T-helper 1 cell treated with Interleukin-12 subunit alpha and Interleukin-12 subunit beta and Interleukin-4 antibody, amounts not matched to agents 30 μg/mL and 1 μg/mL, for 36 hours (primary cell): Measurements from ENCODE around the gene TMTC2.

Source experiments
- H3K27ac Mint-ChIP-seq: one replicate; pipeline ENCODE4 v1.8.0; 2021; ENCODE audit warnings: mild to moderate bottlenecking, mixed read lengths
- H3K27me3 Mint-ChIP-seq: one replicate; pipeline ENCODE4 v1.8.0; 2021; ENCODE audit warnings: low read depth, mixed read lengths
- H3K36me3 Mint-ChIP-seq: one replicate; pipeline ENCODE4 v1.8.0; 2021; ENCODE audit warnings: low read depth, mixed read lengths
- H3K4me1 Mint-ChIP-seq: one replicate; pipeline ENCODE4 v1.8.0; 2021; ENCODE audit warnings: low read depth, mixed read lengths
- H3K4me3 Mint-ChIP-seq: one replicate; pipeline ENCODE4 v1.8.0; 2021; ENCODE audit warnings: mild to moderate bottlenecking, moderate library complexity, mixed read lengths
- H3K9me3 Mint-ChIP-seq: one replicate; pipeline ENCODE4 v1.8.0; 2021; ENCODE audit warnings: mixed read lengths

The TMTC2 gene

DNA sequence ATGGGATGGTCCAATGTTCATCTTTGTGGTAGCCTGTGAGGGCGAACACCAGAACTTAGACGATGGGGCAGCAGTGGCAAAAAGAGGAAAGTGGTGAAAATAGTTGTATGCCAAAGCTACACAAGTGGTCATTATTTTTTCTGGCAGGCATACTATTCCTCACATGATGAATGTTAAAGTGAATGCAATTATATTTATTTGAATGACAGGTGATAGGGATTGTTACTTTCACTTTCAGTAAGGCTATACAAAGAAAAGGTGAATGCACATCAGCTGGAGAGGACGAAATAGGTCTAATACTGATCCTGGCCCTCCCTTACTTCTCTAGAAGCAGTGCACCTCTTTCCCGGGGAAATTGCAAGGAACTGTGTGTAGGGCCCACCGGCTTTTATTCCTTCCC lies 470.1 kb downstream of the TMTC2 start:
- Mint-ChIP-seq H3K27ac (no peak overlapping the region), H3K4me1 (no peaks in the 10 kb centered on the region), H3K36me3 (no peaks in the 10 kb centered on the region), H3K4me3 (no peak overlapping the region), H3K27me3 (no peaks in the 10 kb centered on the region), H3K9me3 (no peaks in the 10 kb centered on the region)

DNA sequence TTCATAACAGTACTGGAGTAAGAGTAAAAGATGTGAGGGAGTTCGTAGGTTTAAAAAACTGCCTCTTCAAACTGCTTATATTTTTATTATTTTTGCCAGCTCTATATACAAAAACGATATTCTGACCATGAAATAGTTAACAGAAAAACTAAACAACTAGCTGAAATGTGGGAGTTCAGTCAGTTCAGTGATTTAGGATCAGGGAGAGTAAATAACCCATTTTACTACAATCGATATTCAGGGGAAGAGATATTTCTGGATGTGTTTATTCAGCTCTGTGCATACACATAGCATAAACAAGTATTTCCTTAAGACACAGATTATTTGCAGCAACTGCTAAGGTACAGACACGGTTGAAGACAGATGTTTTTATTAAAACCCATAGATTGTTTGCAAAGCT lies 470.9 kb downstream of the TMTC2 start:
- H3K4me1 Mint-ChIP-seq = no peaks in the 10 kb centered on the region
- H3K36me3 Mint-ChIP-seq = no peaks in the 10 kb centered on the region
- no peaks in the 10 kb centered on the region for H3K9me3 Mint-ChIP-seq
- H3K4me3 Mint-ChIP-seq = no peak overlapping the region
- H3K27me3 Mint-ChIP-seq = no peaks in the 10 kb centered on the region
- no peak overlapping the region for H3K27ac Mint-ChIP-seq

DNA sequence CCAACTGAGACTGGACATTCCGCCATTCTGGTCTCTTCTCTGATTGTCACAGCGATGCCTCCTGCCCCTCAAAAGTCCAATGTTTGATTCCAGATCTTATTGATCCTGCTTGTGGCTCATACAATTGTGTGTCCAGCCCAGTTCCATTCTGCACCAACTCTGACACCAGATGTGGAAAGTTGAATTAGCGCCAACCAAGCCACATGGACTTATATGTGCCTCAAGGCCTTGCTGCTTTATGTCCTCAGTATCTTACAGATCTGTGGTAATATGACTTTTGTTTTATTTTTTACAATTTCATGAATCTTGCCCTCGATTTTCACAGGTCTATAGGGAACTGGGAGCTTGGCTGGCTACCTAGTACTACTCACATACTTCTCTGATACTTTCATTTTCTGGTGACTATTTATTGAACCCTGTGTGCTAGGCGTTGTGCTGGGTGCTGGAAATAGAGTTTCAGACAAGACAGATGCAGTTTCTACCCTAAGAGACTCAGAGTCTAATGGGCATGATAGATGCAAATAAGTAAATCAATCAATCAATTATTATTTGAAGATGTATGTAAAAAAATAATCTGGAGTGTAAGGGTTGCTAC lies 472.0 kb downstream of the TMTC2 start:
- Mint-ChIP-seq H3K4me1 (no peaks in the 10 kb centered on the region), H3K27me3 (no peaks in the 10 kb centered on the region), H3K9me3 (no peaks in the 10 kb centered on the region), H3K36me3 (no peaks in the 10 kb centered on the region), H3K4me3 (no peak overlapping the region), H3K27ac (no peak overlapping the region)

DNA sequence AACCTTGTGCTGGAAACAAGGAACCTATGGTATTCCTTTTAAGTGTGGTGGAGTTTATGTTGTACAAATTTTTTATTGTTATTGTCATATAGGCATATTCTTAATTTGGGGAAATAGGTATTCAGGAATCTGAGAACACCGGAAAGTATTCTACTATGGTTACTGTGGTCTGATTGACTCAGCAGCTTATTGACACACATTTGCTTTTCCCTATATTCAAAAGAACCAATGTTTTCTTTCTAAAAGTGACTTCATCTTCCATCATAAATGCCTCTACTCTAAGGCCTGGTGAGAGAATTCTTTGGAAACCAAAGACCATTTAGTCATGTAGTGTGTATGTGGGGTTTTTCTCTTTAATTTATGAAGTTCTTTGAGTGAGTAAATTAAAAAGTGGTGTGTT lies 474.8 kb downstream of the TMTC2 start:
- Mint-ChIP-seq H3K27me3 (no peaks in the 10 kb centered on the region), H3K27ac (no peak overlapping the region), H3K36me3 (no peaks in the 10 kb centered on the region), H3K9me3 (no peaks in the 10 kb centered on the region), H3K4me1 (no peaks in the 10 kb centered on the region), H3K4me3 (no peak overlapping the region)

DNA sequence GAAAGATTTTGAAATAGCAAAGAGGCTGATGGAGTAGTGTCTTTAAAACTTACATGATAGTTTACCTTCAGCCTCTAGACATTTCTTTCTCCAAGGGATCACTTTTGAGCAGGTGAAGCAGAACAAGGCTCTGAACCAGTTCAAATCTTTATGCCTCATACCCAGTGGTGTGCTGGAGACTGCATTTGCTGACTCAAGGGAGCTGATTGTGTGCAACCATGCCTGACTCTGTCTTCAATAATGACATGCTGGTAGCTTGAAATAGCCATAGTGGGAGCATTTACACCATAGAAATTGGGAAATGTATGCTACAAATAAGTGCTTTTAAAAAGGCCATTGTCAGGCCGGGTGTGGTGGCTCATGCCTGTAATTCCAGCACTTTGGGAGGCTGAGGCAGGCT lies 482.0 kb downstream of the TMTC2 start:
- no peaks in the 10 kb centered on the region for H3K4me1 Mint-ChIP-seq
- no peaks in the 10 kb centered on the region for H3K27me3 Mint-ChIP-seq

DNA sequence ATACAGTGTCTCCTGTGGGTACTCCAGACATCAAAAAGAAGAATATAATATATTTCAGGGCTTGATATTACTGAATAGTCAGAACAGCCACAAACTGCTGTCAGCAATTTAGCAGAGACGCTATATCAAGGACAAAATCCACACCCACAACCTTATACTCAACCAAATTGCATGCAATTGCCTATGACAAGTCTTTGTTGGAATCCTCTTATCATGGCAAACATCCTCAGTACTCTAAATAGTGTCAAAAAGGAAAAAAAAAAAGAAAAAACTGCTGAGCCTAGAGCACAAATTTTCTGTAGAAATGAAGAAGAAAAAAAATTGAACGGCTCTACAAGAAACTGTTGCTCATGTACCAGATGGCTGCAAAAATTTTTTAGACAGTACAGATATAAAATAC lies 485.7 kb downstream of the TMTC2 start:
- Mint-ChIP-seq H3K4me1 (no peaks in the 10 kb centered on the region), H3K4me3 (no peak overlapping the region), H3K27ac (no peak overlapping the region), H3K36me3 (no peaks in the 10 kb centered on the region), H3K27me3 (no peaks in the 10 kb centered on the region), H3K9me3 (no peaks in the 10 kb centered on the region)

More for the DNA sequence above, 482.0 kb downstream of the TMTC2 start:
- H3K36me3 Mint-ChIP-seq = no peaks in the 10 kb centered on the region
- no peak overlapping the region for H3K4me3 Mint-ChIP-seq
- no peak overlapping the region for H3K27ac Mint-ChIP-seq
- no peaks in the 10 kb centered on the region for H3K9me3 Mint-ChIP-seq

DNA sequence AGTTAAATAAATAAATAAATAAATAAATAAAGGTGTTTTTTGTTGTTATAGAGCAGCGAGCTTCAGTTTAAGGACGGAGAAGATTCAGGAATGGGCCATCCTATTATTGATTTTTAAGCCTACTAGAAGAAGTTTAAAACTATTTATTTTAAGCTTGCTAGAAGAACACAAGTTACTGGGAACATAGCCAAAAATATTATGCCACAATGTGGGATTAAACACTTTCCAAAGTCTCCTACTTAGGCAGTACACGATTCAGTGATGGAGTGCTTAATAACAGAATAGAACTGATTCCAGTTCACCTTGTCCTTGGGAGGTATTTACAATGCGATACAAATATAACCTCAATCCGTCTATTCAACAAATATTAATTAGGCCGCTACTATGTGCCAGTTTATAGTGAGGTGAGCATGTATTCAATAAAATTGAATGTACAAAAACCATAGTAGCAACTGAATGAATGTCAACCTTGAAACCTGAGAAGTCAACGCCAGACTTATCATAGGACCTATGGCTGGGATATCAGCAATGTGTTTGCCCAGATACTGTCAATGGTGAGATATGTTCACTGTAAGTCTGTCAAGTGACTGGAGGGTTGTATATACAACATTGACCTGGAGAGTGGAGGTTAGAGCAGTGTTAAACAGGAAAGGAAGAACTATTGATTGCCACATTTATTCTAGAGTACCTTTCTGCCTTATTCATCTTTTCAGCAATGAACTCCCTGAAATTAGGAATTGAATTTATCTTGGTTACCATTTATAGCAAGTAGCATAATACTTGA lies 486.4 kb downstream of the TMTC2 start:
- Mint-ChIP-seq H3K36me3 (no peaks in the 10 kb centered on the region), H3K4me1 (no peaks in the 10 kb centered on the region), H3K9me3 (no peaks in the 10 kb centered on the region), H3K27ac (no peak overlapping the region), H3K27me3 (no peaks in the 10 kb centered on the region), H3K4me3 (no peak overlapping the region)

DNA sequence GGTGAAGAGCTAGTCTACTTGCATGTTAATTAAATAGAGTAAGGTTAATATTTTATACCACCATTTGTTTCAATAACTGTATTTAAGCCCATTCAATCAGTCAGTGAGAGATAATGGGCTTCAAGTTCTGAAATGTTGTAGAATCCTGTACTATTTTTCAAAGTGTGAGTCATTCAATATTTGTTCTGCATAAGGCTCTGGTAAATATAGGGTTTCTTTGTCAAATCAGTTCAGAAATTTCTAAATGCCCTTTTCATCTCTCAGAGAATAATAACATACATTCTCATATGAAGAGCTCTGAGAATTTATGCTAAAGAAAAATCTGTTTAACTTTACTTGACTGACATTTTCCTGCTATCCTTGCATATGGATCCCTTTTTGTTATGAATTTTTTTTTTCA lies 493.3 kb downstream of the TMTC2 start:
- H3K27ac Mint-ChIP-seq = no peak overlapping the region
- no peak overlapping the region for H3K4me3 Mint-ChIP-seq
- no peaks in the 10 kb centered on the region for H3K36me3 Mint-ChIP-seq
- no peaks in the 10 kb centered on the region for H3K4me1 Mint-ChIP-seq
- H3K9me3 Mint-ChIP-seq = no peaks in the 10 kb centered on the region
- H3K27me3 Mint-ChIP-seq = no peaks in the 10 kb centered on the region

DNA sequence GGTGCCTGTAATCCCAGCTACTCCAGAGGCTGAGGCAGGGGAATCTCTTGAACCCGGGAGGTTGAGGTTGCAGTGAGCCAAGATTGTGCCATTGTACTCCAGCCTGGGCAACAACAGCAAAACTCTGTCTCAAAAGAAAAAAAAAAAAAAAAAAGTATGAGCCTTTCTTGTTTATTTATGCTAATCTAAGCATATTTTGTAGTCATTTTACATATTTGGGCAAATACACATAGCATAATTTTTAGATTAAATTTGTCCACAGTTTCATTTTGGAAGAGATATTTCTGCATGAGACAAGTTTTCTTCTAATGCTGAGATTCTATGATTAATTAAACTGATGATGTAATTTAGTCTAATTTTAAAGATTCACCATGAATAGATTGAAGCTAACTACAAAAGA lies 494.4 kb downstream of the TMTC2 start:
- no peaks in the 10 kb centered on the region for H3K9me3 Mint-ChIP-seq
- H3K4me3 Mint-ChIP-seq = no peak overlapping the region
- no peak overlapping the region for H3K27ac Mint-ChIP-seq
- H3K36me3 Mint-ChIP-seq = no peaks in the 10 kb centered on the region
- no peaks in the 10 kb centered on the region for H3K27me3 Mint-ChIP-seq
- no peaks in the 10 kb centered on the region for H3K4me1 Mint-ChIP-seq

DNA sequence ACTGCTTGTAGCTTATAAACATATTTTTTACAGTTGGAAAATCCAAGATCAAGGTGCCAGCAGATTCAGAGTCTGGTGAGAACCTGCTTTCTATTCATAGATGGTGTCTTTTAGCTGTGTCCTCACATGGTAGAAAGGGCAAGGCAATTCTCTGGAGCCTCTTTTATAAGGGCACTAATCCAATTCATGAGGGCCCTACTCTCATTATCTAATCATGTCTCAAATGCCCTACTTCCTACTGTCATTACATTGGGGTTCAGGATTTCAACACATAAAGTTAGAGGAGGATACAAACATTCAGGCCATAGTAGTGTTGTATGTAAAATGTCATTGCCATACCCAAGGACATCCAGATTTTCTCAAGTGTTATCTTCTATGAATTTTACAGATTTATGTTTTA lies 496.4 kb downstream of the TMTC2 start:
- Mint-ChIP-seq H3K27me3 (no peaks in the 10 kb centered on the region), H3K4me1 (no peaks in the 10 kb centered on the region), H3K9me3 (no peaks in the 10 kb centered on the region), H3K4me3 (no peak overlapping the region), H3K27ac (no peak overlapping the region), H3K36me3 (no peaks in the 10 kb centered on the region)
